Stimulated activated CD8-positive, alpha-beta memory T cell treated with anti-CD3 and anti-CD28 coated beads, Interleukin-7, amount 100 ng/mL, for 1 hour (primary cell): ENCODE data around the gene GAK.
"Not testable (repeated sequence)": the region's sequence is repeated elsewhere in the genome, so short reads cannot be mapped to it uniquely, and the experiment has no call there.

Experiments
- DNase-seq, 2 donors: peaks; one replicate each; pipeline ENCODE4 v3.0.0-alpha.2; 2020; ENCODE audit warnings: low read depth in 2 of 2

The GAK gene

DNA sequence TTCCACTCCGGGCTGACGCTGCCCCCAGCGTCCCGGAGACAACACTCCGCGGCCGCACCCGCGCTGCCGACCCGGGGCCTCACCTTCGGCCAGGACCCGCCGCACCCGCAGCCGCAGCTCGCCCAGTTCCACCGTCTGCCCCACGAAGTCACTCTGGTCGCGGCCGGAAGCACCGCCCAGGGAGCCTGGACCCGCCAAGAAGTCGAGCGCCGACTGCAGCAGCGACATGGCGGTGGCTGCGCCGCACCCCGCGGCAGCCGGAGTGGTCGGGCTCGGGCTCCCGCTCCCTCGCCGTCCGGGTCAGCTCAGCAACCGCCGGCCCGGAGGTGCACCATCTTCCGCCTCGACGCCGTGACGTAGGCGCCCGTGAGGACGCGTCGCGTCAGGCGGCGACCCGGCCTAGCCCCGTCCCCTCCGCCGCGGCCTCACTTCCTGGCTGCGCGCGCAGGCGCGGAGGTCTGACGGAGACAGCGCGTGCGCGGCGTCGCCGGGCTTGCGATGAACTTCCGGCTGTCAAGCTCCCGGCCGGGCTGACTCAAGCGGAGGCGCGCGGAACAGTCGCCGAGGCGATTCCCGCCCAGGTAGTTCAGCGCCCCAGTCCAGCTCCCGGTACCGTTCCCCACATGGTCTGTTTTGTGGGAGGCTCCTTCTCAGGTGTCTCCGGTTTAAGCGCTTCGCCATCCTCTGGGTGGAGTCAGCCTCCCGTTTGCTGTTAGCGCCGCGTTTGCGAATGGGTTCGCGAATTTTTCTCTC is at the start of gene GAK, which contains the start of gene TMEM175:
Gene GAK (minus strand): TSS at position 357 of the 753 bp plus-strand sequence. CDS start 129 bp downstream, at position 228.
Gene TMEM175 (plus strand): TSS at position 501 of the 753 bp plus-strand sequence. CDS start 15,280 bp downstream, outside the sequence.
- DNase-seq, result peak; percentile 93 to 94

DNA sequence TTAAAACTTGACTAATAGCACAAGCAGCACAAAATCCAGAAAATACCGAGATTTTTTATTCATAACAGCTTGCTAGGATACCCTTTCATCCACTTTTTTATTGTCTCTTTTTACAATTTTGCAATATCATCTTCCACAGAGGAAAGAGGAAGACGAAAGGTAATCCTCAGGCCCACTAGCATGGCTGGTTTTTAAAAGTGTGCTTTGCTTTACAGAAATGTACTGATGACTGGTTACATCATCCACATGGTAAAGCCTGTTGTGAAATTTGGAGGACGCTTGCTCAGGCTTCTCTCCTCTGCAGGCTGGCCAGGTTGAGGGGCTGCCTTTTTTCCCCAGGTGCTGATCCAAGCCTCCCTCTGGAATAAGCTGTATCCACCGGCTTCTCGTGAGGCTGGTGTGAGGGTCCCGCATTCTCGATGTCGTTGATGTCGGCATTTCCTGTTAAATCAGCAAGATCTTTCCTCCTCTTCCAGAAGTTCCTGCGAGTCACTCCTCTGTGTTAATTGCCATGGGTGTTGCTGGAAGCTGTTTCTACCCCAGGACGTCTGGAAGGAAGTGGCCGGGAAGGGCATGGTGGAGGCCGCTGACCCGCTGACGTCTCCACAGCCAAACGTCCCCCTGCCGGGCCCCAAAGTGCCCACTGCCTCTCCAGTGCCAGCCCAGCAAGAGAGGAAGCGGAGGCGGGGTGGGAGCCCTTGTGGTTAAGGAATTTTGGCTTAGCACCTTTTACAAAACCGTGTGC is 47.0 kb upstream of the GAK start:
- no peak for DNase-seq

DNA sequence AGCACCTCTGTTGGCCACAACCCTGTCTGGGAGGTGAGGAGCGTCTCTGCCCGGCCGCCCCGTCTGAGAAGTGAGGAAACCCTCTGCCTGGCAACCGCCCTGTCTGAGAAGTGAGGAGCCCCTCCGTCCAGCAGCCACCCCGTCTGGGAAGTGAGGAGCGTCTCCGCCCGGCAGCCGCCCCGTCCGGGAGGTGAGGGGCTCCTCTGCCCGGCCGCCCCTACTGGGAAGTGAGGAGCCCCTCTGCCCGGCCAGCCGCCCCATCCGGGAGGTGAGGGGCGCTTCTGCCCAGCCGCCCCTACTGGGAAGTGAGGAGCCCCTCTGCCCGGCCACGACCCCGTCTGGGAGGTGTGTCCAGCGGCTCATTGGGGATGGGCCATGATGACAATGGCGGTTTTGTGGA is 43.9 kb upstream of the GAK start:
- DNase-seq, result not testable (repeated sequence)

DNA sequence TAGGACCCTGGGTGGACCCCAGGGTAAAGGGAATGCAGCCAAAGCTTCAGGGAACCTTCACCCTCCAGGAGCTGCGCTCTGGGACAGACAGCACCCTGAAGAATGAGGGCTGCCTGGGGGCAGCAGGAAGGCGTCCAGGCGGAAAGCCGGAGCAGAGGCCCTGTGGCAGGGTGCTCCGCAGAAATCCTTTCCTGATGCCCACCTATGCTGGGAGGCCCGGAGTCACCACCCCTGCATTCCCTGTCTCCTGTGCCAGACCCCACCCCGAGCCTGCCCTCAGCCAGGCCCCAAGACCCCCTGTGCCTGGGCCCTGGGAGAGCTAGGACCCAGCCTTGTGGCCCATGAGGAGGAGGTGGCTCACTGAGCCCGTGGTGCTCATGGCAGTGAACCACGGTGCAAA is 42.6 kb upstream of the GAK start:
- DNase-seq, result no peak

DNA sequence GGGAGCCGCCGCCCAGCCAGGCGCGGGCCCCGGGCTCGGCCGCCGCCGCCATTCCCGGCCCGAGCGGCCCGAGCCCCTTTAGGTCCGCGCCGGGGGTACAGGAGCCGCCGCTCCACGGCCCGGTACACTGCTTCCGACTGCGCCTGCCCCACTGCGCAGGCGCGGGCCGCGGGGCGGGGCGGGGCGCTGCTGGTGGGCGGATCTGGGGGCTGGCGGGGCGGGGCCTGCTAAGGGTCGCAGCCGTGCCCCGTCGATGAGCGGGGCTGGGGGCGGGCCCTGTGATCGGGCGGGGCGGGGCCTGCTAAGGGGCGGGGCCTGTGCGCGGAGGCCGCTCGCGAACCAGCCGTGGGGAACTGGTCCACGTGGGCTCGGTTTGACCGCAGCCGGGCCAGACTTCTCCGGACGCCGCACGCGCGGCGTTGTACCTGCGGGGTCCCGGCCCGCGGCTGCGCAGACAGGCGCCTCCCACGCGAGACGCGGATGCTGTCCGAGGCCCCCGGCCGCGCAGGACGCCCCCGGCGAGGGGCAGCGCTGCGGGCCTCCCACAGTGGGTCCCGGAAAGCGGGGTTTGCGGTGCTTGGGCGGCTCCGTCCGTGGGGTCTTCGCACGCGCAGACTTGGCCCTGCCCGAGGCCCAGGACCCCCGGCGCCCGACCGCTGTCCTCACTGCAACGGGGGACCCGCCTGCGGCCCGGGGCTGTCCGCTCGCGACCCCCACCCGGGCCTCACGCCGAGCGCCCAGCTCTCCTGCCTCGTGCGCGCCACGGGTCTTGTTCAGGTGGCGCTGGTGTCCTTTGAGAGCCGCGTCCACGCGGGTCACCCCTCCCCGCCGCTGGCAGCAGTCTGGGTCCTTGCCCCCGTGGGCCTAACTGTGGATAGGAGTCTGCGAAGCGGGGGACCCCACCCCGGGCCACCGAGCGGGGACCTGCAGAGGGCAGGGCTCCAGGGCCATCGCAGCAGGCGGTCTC is 41.6 kb upstream of the GAK start, which contains the start of gene DGKQ:
Gene DGKQ (minus strand): TSS at position 139 of the 967 bp plus-strand sequence. CDS start 87 bp downstream, at position 52.
- peak; percentile 77 to 87 for DNase-seq

DNA sequence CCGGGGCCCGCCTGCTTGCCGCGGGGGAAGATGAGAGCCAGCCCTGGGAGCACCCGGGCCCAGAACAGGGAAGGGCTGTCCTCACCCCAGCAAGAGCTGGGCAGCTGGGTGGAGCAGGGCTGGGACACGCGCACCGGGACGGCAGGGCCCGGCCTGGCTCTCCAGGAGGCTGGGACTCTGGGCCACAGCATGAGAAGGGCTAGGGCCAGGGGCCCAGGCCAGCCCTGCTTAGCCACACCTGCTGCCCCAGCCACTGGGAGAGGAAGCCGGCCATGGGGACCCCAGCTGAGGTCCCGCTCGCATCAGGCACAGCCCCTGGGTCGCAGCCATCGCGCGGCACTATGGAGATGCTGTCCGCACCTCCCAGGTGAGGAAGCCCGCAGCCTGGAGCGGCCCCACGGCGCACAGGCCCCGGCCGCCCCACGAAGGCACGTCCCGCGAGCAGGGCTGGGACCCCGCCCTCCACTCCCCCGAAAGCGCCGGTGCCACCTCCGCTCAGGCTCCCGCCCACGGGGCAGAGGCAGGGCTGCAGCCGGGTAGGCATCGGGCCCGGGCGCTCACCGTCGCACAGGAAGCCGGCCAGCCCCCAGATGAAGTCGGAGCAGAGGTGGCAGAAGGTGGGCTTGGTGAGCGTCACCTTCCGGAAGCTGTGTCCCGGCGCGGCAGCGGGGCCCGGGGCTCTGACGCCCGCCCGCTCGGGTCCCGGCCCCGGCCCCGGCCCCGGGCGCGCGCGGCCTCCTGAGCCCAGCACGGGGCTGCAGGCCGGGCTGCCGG is 40.7 kb upstream of the GAK start:
- DNase-seq, result peak; percentile 24 to 34

DNA sequence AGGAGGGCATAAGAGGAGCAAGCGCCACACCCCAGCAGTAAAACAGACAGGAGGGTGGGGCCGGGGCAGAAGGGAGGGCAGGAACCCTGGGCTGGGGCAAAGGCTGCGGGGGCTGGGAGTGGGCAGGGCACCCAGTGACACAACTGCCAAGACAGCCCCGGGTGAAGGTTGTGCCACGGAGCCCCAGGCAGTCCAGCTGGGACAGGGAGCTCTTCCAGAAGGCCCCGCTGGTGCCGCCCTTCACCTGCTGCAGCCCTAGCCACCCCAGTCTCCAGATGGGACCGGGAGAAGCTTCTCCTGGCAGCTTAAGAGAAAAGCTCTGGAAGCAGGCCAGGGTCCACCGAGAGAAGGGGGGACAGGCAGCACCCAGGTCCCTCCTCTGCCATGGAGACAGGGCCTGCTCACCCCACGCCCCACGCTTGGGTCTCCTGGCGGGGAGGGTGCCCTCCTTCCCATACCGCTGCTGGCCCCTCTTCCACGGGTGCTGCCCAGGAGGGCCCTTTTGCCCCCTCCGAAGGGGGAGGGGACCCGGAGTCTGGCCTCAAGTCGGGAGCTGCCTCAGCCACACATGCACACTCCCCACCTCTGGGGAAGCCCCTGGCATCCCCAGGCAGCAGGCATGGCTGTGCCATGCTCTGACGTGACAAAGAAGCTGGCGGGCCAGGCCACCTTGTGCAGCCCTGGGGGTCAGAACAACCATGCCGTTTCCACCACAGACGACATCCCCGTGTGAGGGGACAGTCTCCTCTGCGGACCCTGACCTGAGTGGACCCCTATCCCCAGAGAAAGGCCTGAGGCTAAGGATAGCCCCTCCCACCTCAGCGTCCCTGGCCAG is 39.8 kb upstream of the GAK start:
- DNase-seq, result no peak

DNA sequence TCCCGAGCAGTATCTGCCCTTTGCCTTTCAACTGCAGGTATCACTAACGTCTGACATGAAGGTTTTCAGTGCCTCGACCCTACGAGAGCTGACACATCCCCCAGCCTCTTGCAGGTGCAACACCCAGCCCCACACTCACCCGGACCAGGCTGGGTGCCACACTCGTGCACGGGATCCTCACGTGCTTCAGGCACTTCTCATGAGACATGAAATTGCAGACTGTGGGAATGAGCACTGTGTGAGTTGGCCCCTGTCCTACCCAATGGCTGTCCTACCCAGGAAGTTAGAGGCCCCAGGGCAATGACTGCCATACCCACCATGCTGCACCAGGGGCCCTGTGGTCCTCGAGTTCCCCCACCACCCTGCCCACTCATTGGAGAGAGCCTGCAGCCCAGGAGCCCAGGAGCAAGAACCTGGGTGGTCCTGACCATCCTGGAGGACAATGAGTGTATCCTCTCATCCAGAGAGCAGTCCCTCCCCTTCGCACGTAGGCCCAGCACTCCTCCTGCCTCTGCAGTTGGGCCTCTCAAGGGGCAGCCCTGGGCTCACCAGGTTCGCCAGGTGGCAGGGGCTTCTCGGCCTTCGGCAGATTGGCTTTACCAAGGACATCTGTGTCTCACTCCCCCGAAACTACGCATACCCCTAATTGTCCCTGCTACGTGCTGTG is 38.9 kb upstream of the GAK start:
- DNase-seq, result no peak

DNA sequence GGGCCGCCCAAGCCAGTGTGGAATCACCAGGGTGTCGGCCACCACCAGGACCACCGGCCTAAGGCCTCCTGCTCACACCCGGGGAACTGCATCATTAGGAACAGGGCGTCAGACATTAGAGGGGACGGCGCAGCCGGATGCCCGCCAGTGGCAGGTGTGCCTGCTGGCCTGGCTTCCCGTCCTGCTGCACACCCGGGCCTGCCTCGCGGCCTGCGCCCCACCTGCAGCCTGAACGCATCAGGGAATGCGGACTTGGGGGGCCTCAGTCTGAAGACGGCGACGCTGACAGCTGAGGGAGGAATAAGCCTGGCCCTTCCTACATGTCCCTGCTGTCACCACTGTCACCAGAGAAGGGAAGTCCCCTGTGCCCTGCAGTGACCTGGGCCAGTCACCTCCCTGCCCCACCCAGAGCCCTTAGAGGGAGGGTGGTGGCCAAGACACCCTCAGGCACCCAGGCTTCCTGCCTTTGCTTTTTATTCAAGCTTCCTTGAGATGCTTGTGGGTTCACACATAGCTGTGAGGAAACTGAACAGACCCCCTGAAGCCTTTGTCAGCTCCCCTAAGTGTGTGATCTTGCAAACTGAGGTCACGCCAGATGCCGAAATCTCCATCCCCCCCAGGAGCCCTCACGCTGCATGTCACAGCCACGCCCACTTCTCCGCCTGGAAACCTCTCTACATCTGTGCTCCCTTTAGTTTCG is 38.1 kb upstream of the GAK start:
- DNase-seq, result peak in 1 of 2 donors; percentile 13

DNA sequence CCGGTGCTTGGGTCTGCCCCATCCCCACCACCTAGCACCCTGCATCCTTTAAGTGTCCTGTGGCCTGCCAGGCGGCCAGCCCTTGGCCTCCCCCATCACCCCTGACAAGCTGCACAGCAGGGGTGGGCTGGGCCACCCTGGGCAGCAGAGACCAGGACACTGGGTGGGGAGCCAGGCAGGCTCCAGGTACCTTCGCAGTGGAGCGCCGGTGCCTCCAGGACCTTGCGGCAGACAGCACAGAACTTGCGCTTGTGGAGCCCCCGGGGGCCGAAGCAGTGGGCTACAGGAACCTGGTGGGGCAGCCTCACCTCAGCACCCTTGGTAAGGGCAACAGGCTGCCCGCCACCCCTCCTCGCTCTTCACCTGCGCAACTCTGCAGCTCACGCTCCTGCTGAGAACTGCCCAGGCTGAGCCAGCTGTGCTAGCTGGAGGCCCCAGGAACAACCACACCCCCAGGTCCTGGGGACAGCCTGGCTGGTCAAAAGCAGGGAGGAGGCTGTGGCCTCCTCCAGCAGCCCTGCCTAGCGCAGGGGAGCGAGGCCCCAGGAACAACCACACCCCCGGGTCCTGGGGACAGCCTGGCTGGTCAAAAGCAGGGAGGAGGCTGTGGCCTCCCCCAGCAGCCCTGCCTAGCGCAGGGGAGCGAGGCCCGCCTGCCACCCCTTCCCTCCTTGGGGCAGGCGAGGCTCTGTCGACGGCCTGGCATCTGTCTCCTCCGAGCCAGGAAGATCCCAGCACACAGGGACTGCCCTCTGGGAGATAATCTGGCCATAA is 36.7 kb upstream of the GAK start:
- no peak for DNase-seq

DNA sequence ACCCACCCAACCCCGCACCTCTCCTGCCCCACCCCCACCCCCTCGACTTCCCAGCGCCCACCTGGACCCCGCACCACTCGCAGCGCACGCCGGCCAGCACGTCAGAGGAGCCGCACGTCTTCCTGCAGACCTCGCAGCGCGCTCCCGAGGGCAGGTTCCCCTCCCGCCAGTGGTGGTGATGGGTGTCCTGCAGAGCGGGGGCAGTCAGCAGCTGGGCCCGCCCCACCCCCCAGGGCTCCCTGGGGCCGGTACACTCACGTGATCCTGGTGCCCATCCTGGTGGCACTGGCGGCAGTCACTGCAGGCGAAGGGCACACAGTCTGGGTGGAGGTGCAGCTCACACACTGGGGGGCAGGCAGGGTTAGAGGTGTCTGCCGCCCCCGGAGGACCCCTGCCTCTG is 36.1 kb upstream of the GAK start:
- no peak for DNase-seq

DNA sequence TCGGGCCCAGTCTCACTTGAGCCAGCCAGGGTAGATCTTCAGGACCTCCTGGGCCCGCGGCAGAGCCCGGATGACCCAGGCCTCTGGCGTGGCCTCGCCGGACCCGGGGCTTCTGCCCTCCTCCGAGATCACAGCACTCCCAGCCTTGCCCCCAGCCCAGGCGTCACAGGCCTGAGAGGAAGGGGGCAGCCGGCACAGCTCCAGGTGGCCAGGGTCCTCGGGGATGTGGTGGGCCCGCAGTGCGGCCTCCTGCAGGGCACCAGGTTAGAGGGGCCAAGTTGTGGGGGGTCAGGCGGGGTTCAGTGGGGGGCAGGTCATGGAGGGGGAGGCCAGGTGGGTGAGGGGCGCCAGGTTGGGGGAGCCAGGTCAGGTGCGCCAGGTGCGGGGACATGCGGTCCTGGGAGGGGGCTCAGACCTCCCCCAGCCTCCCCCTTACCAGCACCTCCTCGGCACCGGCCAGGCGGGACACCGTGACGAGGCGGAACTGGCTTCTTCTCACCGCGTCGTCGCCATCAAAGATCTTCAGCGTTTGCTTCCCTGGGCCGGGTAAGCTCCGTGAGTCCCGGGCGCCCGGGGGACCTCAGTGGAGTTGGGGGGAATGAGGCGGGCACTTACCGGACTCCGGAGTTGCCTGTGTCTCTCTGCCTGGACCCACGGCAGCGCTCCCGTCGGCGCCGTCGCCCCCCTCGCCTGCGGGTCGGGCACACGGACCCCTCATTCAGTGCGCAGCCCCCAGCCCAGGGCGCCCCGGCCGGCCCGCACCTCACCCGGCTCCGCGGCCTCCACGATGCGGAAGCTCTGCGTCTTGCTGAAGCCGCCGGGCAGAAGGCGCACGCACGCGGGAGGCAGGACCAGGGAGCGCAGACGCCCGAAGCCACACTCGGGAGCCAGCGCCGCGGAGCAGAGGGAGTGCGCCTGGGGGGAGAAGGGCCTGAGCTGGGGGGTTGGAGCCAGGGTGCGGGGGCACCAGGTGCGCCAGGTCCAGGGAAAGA is 35.3 kb upstream of the GAK start:
- DNase-seq, result no peak

DNA sequence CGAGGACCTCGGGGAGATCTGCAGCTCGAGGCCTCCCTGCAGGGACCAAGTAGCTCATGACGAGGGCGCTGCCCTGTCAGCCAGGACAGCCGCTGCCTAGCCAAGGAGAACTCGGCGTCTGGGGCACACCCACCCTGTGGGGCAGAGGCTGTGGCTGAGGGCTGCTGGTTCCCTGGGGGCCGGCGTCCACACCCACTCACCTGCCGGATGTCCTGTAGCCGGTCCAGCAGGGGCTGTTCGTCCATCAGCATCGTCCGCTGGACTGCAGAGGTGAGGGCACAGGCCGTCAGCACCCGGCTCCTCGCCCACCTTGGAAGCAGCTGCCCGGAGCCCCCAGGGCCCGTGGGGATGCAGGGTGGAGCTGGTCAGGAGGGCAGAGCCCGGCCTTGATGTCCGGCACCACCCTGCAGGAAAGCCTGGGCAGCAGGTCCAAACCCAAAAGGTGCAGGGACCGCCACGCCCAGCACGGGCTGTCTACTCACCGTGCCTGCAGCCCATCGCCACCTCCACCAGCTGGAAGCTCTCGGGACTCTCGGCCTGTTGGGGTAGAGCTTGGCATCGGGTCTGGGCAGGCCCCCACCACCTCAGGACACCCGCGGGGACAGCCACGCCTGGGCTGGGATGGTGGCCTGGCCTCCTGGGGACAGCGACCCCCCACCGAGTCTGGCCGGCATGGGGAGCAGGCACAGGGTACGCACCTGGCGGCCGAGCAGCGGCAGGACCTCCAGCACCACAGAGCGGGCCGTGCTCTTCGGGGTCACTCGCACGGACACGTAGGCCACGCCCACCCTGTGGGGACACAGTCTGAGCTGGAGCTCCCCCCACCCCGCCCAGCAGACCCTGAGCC is 34.4 kb upstream of the GAK start:
- no peak for DNase-seq

DNA sequence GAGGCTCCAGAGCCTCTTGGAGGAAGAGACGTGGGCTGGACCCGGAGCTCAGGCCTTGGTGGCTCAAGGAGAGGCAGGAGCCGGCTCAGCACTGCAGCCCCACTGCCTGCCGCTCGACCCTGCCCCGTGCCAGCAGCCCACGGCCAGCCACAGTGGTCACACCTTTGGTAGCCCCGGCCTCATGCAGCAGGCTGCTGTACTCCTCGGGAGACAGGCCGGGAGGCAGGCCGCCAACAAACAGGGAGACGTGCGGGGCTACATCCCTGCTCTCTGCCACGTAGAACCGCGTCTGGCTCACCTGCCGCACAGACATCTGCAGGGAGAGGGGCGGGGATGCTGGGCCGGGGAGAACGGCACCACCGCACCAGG is 33.6 kb upstream of the GAK start:
- no peak for DNase-seq

DNA sequence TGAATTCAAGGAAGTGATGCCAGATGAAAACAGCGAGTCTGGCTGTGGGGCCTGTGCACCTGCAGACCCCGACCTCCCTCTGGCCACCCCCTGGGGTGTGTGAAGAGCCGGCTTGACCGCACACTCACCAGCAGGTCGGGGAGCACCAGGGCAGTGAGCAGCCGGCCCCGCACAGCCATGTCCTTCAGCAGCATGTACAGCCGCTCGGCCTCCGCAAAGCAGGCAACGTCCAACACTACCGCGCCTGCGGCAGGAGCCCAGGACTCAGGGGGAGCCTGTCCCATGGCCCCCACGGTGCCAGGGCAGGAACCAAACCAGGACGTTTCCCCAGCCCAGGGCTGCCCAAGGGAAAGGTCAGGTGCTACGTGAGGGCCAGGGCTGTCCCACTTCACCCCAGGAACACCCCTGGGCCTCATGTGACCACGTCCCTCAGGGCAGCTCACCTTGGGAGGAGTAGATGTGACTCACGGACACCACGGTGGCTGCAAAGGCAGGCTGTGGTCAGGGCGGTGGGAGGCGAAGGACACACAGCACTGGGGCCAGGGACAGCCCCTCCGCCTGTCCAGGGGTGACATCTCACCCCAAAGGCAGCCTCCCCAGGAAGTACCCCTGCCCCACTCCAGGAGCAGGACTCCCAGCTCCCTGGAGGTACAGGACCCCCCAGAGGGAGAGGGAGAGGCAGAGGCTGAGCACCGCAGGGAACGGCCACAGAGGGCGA is 33.1 kb upstream of the GAK start:
- DNase-seq, result no peak
